ENCODE data around the gene ITFG1.
A peak's percentile ranks its signal among the peaks of the same experiment; 100 is the strongest.

DNA sequence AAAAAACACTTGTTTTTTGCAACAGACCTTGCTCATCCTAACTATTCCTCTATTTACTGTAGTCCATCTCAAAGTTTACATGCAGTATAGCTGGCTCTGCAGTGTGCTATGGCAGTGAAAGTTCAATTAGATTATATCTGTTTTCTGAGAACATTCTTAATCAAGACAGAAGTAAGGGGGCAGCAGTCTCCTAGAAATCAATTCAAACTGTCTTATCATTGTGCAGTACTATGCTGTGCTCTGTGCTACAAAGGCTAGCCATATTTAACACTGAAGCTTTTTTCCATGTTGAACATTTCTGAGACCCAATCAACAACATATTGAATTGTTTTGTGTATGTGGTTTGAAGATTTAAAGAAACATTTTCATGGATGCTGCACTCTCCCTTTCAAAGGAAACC lies 328.6 kb downstream of the ITFG1 start:
- TF ChIP-seq ARID3A (IDR thresholded peaks at IDR 0.05; ENCODE audit: borderline replicate concordance, low read depth, low read length) (no peak), CTCF (IDR thresholded peaks at IDR 0.05 in 2 of 3, conservative IDR thresholded peaks at IDR 0.05 in 1 of 3; ENCODE audit: insufficient read depth in 2 of 3, low read depth in 1 of 3, low read length in 3 of 3) (peak in 1 of 3 experiments; percentile 42; a peak in 2 of 6 replicates), HNRNPL (IDR thresholded peaks at IDR 0.05; ENCODE audit: low read depth, low read length) (no peak), PCBP1 (IDR thresholded peaks at IDR 0.05; ENCODE audit: low read depth, low read length, poor library complexity, severe bottlenecking) (no peak), MEF2A (IDR thresholded peaks at IDR 0.05; ENCODE audit: control insufficient read depth, low read depth, low read length) (no peak)
